Osteoblast (primary cell): ENCODE results near the gene PDS5B. TPM values are rescaled to one million over a fixed set of nuclear protein-coding genes. Genes with fewer than 3 reads are reported as not detected.

ENCODE experiments used
- DNase-seq: peaks from one replicate; pipeline ENCODE4 v3.0.0; 2011; ENCODE audit warnings: low spot score, mixed read lengths; ENCODE audit not compliant: insufficient read length; ENCODE audit errors: missing footprints
- H2AFZ ChIP-seq: 2 replicates; pipeline ENCODE4 v1.6.0; 2011; ENCODE audit warnings: mild to moderate bottlenecking, low read length
- H3K27ac ChIP-seq: 2 replicates; pipeline ENCODE4 v1.5.1; 2011; ENCODE audit warnings: mild to moderate bottlenecking, low read depth, low read length, moderate library complexity
- H3K27me3 ChIP-seq: 2 replicates; pipeline ENCODE4 v1.6.0; 2012; ENCODE audit warnings: mild to moderate bottlenecking, control low read depth, inconsistent platforms, low read length, moderate library complexity; ENCODE audit not compliant: insufficient read depth
- H3K36me3 ChIP-seq: 2 replicates; pipeline ENCODE4 v1.5.1; 2011; ENCODE audit warnings: mild to moderate bottlenecking, low read length, control low read depth, moderate library complexity; ENCODE audit not compliant: insufficient read depth
- H3K4me1 ChIP-seq: 2 replicates; pipeline ENCODE4 v1.5.1; 2011; ENCODE audit warnings: mild to moderate bottlenecking, low read length, control low read depth, moderate library complexity; ENCODE audit not compliant: insufficient read depth
- H3K4me2 ChIP-seq: 2 replicates; pipeline ENCODE4 v1.6.0; 2011; ENCODE audit warnings: mild to moderate bottlenecking, low read length; ENCODE audit not compliant: insufficient read depth
- H3K4me3 ChIP-seq: fragments of 200-600 bp; sonication (generic); 3 replicates; pipeline ENCODE4 v1.5.1; 2012; ENCODE audit warnings: mild to moderate bottlenecking, low read length, inconsistent platforms; ENCODE audit not compliant: insufficient read depth
- H3K79me2 ChIP-seq: 2 replicates; pipeline ENCODE4 v1.6.0; 2012; ENCODE audit warnings: mild to moderate bottlenecking, low read length, control low read depth, inconsistent platforms; ENCODE audit not compliant: insufficient read depth
- H3K9me3 ChIP-seq: 2 replicates; pipeline ENCODE4 v1.5.1; 2011; ENCODE audit warnings: low read depth, low read length, control low read depth
- H4K20me1 ChIP-seq: 2 replicates; pipeline ENCODE4 v1.6.0; 2012; ENCODE audit warnings: mild to moderate bottlenecking, low read length, control low read depth; ENCODE audit not compliant: insufficient read depth
- CTCF ChIP-seq: IDR thresholded peaks from 2 replicates; pipeline ENCODE4 v1.5.1; 2011; ENCODE audit warnings: mild to moderate bottlenecking, low read depth, low read length, moderate library complexity; ENCODE audit errors: extremely low read depth
- total RNA-seq: library from RNA; depleted of rRNA; stranded (reverse); fragments of >200 nt; gene quantifications from 2 replicates; pipeline ENCODE4 v1.2.3, GENCODE V29; 2012

Gene PDS5B
- total RNA-seq, 1 donor, result 23.2 TPM

GRCh38 chr13:32745509-32745908 lies 159.3 kb downstream of the PDS5B start:
- Histone ChIP-seq H3K4me3 (no peak overlapping the region), H3K9me3 (no peaks in the 10 kb centered on the region), H3K27me3 (no peaks in the 10 kb centered on the region), H3K4me1 (no peaks in the 10 kb centered on the region), H3K36me3 (peaks cover 3% of the 10 kb centered on the region), H2AFZ (no peak overlapping the region), H3K27ac (no peak overlapping the region), H3K4me2 (no peak overlapping the region), H3K79me2 (no peaks in the 10 kb centered on the region), H4K20me1 (no peaks in the 10 kb centered on the region)
- DNase-seq, result no peak
- TF ChIP-seq CTCF, result no peak

- H2AFZ ChIP-seq, result no peak overlapping the region
- H3K9me3 ChIP-seq, result no peaks in the 10 kb centered on the region
- no peak overlapping the region for H3K27ac ChIP-seq
- H3K79me2 ChIP-seq, result no peaks in the 10 kb centered on the region
- no peak for DNase-seq
- H3K27me3 ChIP-seq, result no peaks in the 10 kb centered on the region
- H3K4me2 ChIP-seq, result no peak overlapping the region
- H3K4me3 ChIP-seq, result no peak overlapping the region
- no peaks in the 10 kb centered on the region for H4K20me1 ChIP-seq
- TF ChIP-seq CTCF, result no peak
- no peaks in the 10 kb centered on the region for H3K4me1 ChIP-seq
- H3K36me3 ChIP-seq, result peaks cover 3% of the 10 kb centered on the region
Observed at GRCh38 chr13:32746474-32746873, 160.2 kb downstream of the PDS5B start.

- H2AFZ ChIP-seq, result no peak overlapping the region
- no peak overlapping the region for H3K4me2 ChIP-seq
- TF ChIP-seq CTCF, result no peak
- no peaks in the 10 kb centered on the region for H3K9me3 ChIP-seq
- no peaks in the 10 kb centered on the region for H4K20me1 ChIP-seq
- no peak overlapping the region for H3K27ac ChIP-seq
- DNase-seq, result no peak
- H3K36me3 ChIP-seq, result peaks cover 3% of the 10 kb centered on the region
- no peak overlapping the region for H3K4me3 ChIP-seq
- H3K79me2 ChIP-seq, result no peaks in the 10 kb centered on the region
- H3K4me1 ChIP-seq, result no peaks in the 10 kb centered on the region
- H3K27me3 ChIP-seq, result no peaks in the 10 kb centered on the region
Observed at GRCh38 chr13:32748305-32748704, 162.1 kb downstream of the PDS5B start.

- H3K9me3 ChIP-seq, result no peaks in the 10 kb centered on the region
Observed at GRCh38 chr13:32751340-32751739, 165.1 kb downstream of the PDS5B start.

More at GRCh38 chr13:32751340-32751739, 165.1 kb downstream of the PDS5B start:
- no peak overlapping the region for H3K4me3 ChIP-seq
- DNase-seq, result no peak
- H3K4me1 ChIP-seq, result no peaks in the 10 kb centered on the region
- no peak overlapping the region for H3K27ac ChIP-seq
- no peak for TF ChIP-seq CTCF
- H3K79me2 ChIP-seq, result no peaks in the 10 kb centered on the region
- no peaks in the 10 kb centered on the region for H4K20me1 ChIP-seq
- H3K36me3 ChIP-seq, result no peaks in the 10 kb centered on the region
- H3K27me3 ChIP-seq, result no peaks in the 10 kb centered on the region
- no peak overlapping the region for H3K4me2 ChIP-seq
- no peak overlapping the region for H2AFZ ChIP-seq
